H1 (cell line): ENCODE measurements around the gene ZNF764. TPM values are rescaled to one million over a fixed set of nuclear protein-coding genes. Genes with fewer than 3 reads are reported as not detected.

ENCODE experiments used
- CTCF ChIA-PET: fragments of 300-600 bp; sonication (Branson Sonifier 250); formaldehyde crosslinking; loops from one replicate; lab custom pipeline; 2021; ENCODE audit not compliant: partially characterized antibody; lab: Charles Lee
- POLR2A ChIA-PET: fragments of 300-600 bp; sonication (Branson Sonifier 250); formaldehyde crosslinking; loops from one replicate; lab custom pipeline; 2021; ENCODE audit warnings: inconsistent platforms; ENCODE audit not compliant: partially characterized antibody; lab: Charles Lee
- DNase-seq, 2 experiments: peaks; one replicate each; pipeline versions ENCODE4 v3.0.0 to v3.0.0-alpha.2; 2010 to 2022; ENCODE audit warnings: low spot score in 2 of 2, low read depth in 1 of 2, mixed read lengths in 1 of 2
- FAIRE-seq: peaks from 2 replicates; lab custom pipeline; 2011; peaks lifted over from hg19 to GRCh38; lab: Jason Lieb, UNC
- H2AFZ ChIP-seq: 2 replicates; pipeline ENCODE4 v1.8.1; 2012; ENCODE audit warnings: low read length, inconsistent platforms
- H2AK5ac ChIP-seq: 2 replicates; pipeline ENCODE4 v1.6.1; 2013; ENCODE audit warnings: low read depth, low read length
- H2BK120ac ChIP-seq: replicated peaks from 2 replicates; pipeline ENCODE3; 2013; ENCODE audit warnings: low read depth, low read length, inconsistent platforms
- H2BK12ac ChIP-seq: 2 replicates; pipeline ENCODE4 v1.6.1; 2013; ENCODE audit warnings: low read depth, low read length
- H2BK15ac ChIP-seq: 2 replicates; pipeline ENCODE4 v1.6.1; 2013; ENCODE audit warnings: low read length
- H2BK20ac ChIP-seq: 2 replicates; pipeline ENCODE4 v1.6.1; 2013; ENCODE audit warnings: low read length
- H2BK5ac ChIP-seq: 2 replicates; pipeline ENCODE4 v1.6.1; 2013; ENCODE audit warnings: low read depth, low read length
- H3K14ac ChIP-seq: 2 replicates; pipeline ENCODE4 v1.6.1; 2013; ENCODE audit warnings: inconsistent platforms; ENCODE audit not compliant: insufficient read length
- H3K18ac ChIP-seq: 2 replicates; pipeline ENCODE4 v1.6.1; 2013; ENCODE audit warnings: low read length; ENCODE audit errors: extremely low read depth
- H3K23ac ChIP-seq: 2 replicates; pipeline ENCODE4 v1.6.1; 2013; ENCODE audit warnings: inconsistent platforms; ENCODE audit not compliant: insufficient read length
- H3K23me2 ChIP-seq: 2 replicates; pipeline ENCODE4 v1.6.1; 2013; ENCODE audit warnings: low read depth, low read length
- H3K27ac ChIP-seq: 2 replicates; pipeline ENCODE4 v1.6.1; 2011; ENCODE audit warnings: low read depth, low read length, inconsistent platforms
- H3K27me3 ChIP-seq, 4 experiments: replicated peaks in 1 of 4; 1 replicate in 1 of 4; 2 replicates in 3 of 4; pipeline versions ENCODE4 v1.6.1 to v1.8.1; 2011 to 2013; ENCODE audit warnings: low read length in 3 of 4, mild to moderate bottlenecking in 3 of 4, inconsistent platforms in 2 of 4, mixed read lengths in 2 of 4, moderate library complexity in 1 of 4; ENCODE audit not compliant: control insufficient read depth in 3 of 4, insufficient read depth in 3 of 4; ENCODE audit errors: extremely low read depth in 1 of 4
- H3K36me3 ChIP-seq, 4 experiments: 2 replicates each; pipeline versions ENCODE4 v1.6.1 to v1.8.1; 2011 to 2013; ENCODE audit warnings: mild to moderate bottlenecking in 4 of 4, low read length in 3 of 4, moderate library complexity in 2 of 4, control low read depth in 1 of 4, inconsistent platforms in 1 of 4; ENCODE audit not compliant: insufficient read depth in 4 of 4, control insufficient read depth in 2 of 4
- H3K4ac ChIP-seq: replicated peaks from 2 replicates; pipeline ENCODE3; 2013; ENCODE audit warnings: low read length, low read depth, mixed read lengths, inconsistent platforms; ENCODE audit not compliant: insufficient read length
- H3K4me1 ChIP-seq, 4 experiments: replicated peaks in 1 of 4; 1 replicate in 1 of 4; 2 replicates in 3 of 4; pipeline versions ENCODE4 v1.6.1 to v1.8.1; 2011 to 2013; ENCODE audit warnings: low read length in 3 of 4, inconsistent platforms in 2 of 4, mixed read lengths in 1 of 4; ENCODE audit not compliant: insufficient read depth in 4 of 4, control insufficient read depth in 3 of 4
- H3K4me2 ChIP-seq, 2 experiments: 2 replicates each; pipeline versions ENCODE4 v1.6.1 to v1.8.1; 2011 to 2013; ENCODE audit warnings: low read depth in 2 of 2, low read length in 2 of 2, control low read depth in 1 of 2, inconsistent platforms in 1 of 2, mild to moderate bottlenecking in 1 of 2; ENCODE audit not compliant: insufficient read depth in 1 of 2
- H3K4me3 ChIP-seq, 4 experiments: fragments of 200-600, 300-600 bp in 1 of 4; sonication (generic), shearing (Covaris generic), sonication (Bioruptor Twin) in 1 of 4; 2 replicates each; pipeline versions ENCODE4 v1.5.1 to v1.8.1; 2011 to 2016; ENCODE audit warnings: low read length in 4 of 4, low read depth in 3 of 4, control low read depth in 2 of 4, inconsistent platforms in 2 of 4, mild to moderate bottlenecking in 2 of 4, mixed read lengths in 1 of 4, moderate library complexity in 1 of 4; ENCODE audit not compliant: insufficient read depth in 2 of 4; ENCODE audit errors: extremely low read depth in 1 of 4
- H3K56ac ChIP-seq: replicated peaks from 2 replicates; pipeline ENCODE3; 2013; ENCODE audit warnings: low read depth, mild to moderate bottlenecking, mixed read lengths, low read length, inconsistent platforms; ENCODE audit not compliant: insufficient read length
- H3K79me1 ChIP-seq: 2 replicates; pipeline ENCODE4 v1.6.1; 2013; ENCODE audit warnings: low read depth, low read length, control low read depth
- H3K79me2 ChIP-seq, 2 experiments: 2 replicates each; pipeline versions ENCODE4 v1.6.1 to v1.8.1; 2012 to 2013; ENCODE audit warnings: low read length in 2 of 2, mild to moderate bottlenecking in 2 of 2, inconsistent platforms in 1 of 2; ENCODE audit not compliant: insufficient read depth in 2 of 2, control insufficient read depth in 1 of 2
- H3K9ac ChIP-seq, 4 experiments: replicated peaks in 1 of 4; 1 replicate in 1 of 4; 2 replicates in 3 of 4; pipeline versions ENCODE4 v1.6.1 to v1.8.1; 2011 to 2013; ENCODE audit warnings: low read depth in 3 of 4, low read length in 3 of 4, control low read depth in 2 of 4, mild to moderate bottlenecking in 2 of 4, moderate library complexity in 2 of 4, inconsistent platforms in 1 of 4; ENCODE audit errors: extremely low read depth in 1 of 4
- H3K9me3 ChIP-seq, 2 experiments: 2 replicates each; pipeline versions ENCODE4 v1.6.1 to v1.8.1; 2012 to 2013; ENCODE audit warnings: mild to moderate bottlenecking in 2 of 2, moderate library complexity in 2 of 2, control low read depth in 1 of 2, inconsistent platforms in 1 of 2, low read depth in 1 of 2, low read length in 1 of 2, mixed read lengths in 1 of 2; ENCODE audit not compliant: insufficient read depth in 2 of 2
- H4K20me1 ChIP-seq, 2 experiments: replicated peaks in 1 of 2; 2 replicates each; pipeline versions ENCODE3 to v1.8.1; 2011 to 2013; ENCODE audit warnings: inconsistent platforms in 2 of 2, low read length in 2 of 2, mild to moderate bottlenecking in 1 of 2; ENCODE audit not compliant: insufficient read depth in 2 of 2, control insufficient read depth in 1 of 2
- H4K5ac ChIP-seq: 2 replicates; pipeline ENCODE4 v1.6.1; 2013; ENCODE audit warnings: low read length, low read depth, mixed read lengths, inconsistent platforms; ENCODE audit not compliant: insufficient read length
- H4K8ac ChIP-seq: 2 replicates; pipeline ENCODE4 v1.8.0; 2013; ENCODE audit warnings: mild to moderate bottlenecking, moderate library complexity, low read length, inconsistent platforms; ENCODE audit not compliant: insufficient read depth; ENCODE audit errors: extremely low read depth
- H4K91ac ChIP-seq: replicated peaks from 2 replicates; pipeline ENCODE3; 2013; ENCODE audit warnings: low read length, mixed read lengths, inconsistent platforms; ENCODE audit not compliant: insufficient read length
- ATF3 ChIP-seq: IDR thresholded peaks from 2 replicates; pipeline ENCODE4 v1.6.1; 2011; ENCODE audit warnings: low read depth, mild to moderate bottlenecking, low read length; ENCODE audit not compliant: insufficient read depth
- CBX5 ChIP-seq: fragments of 300-800, 300-1000 bp; sonication (generic); IDR thresholded peaks from 2 replicates; pipeline ENCODE4 v1.7.1; 2016; ENCODE audit warnings: antibody characterized with exemption, low read length, low read depth
- E2F6 ChIP-seq: IDR thresholded peaks from 2 replicates; pipeline ENCODE4 v1.6.1; 2012; ENCODE audit warnings: inconsistent platforms
- FOSL1 ChIP-seq: IDR thresholded peaks from 2 replicates; pipeline ENCODE4 v1.6.1; 2011; ENCODE audit warnings: mild to moderate bottlenecking, low read depth, low read length, moderate library complexity; ENCODE audit not compliant: insufficient read depth
- HDAC2 ChIP-seq, 2 experiments: fragments of 300-600 bp in 1 of 2; sonication (generic) in 1 of 2; IDR thresholded peaks; 2 replicates each; pipeline ENCODE4 v1.6.1; 2011 to 2012; ENCODE audit warnings: low read depth in 2 of 2, low read length in 2 of 2, mild to moderate bottlenecking in 2 of 2, moderate library complexity in 2 of 2, borderline replicate concordance in 1 of 2, inconsistent platforms in 1 of 2
- SP4 ChIP-seq: IDR thresholded peaks from 2 replicates; pipeline ENCODE4 v1.6.1; 2012; ENCODE audit warnings: low read length, inconsistent platforms
- SUZ12 ChIP-seq: fragments of 200-600 bp; sonication (generic); IDR thresholded peaks from 2 replicates; pipeline ENCODE4 v1.6.1; 2012; ENCODE audit warnings: mild to moderate bottlenecking, inconsistent platforms, low read length, moderate library complexity, mixed read lengths
- YY1 ChIP-seq: IDR thresholded peaks from 2 replicates; pipeline ENCODE4 v1.6.1; 2011; ENCODE audit warnings: low read depth, mild to moderate bottlenecking, low read length
- WGBS, 2 experiments: shearing (Covaris generic) in 1 of 2; methylation state at CpG; one replicate each; pipeline versions ENCODE4 v1.1.6 to v1.1.7; 2013 to 2015; ENCODE audit warnings: low lambda C conversion rate in 2 of 2, mixed read lengths in 2 of 2, inconsistent platforms in 1 of 2, low coverage in 1 of 2, missing lambda C conversion rate in 1 of 2; ENCODE audit not compliant: insufficient replicate concordance in 2 of 2, insufficient coverage in 1 of 2, insufficient read length in 1 of 2; ENCODE audit errors: extremely low coverage in 1 of 2, missing lambda C conversion rate in 1 of 2; 5-methylcytosine and 5-hydroxymethylcytosine counted together
- polyA plus RNA-seq, 7 experiments: library from polyadenylated mRNA; depleted of rRNA in 3 of 7; stranded (reverse) in 5 of 7; unstranded in 2 of 7; fragments of >200 nt in 5 of 7; fragments of 200-250 nt in 2 of 7; gene quantifications; 1 replicate in 5 of 7; 2 replicates in 1 of 7; 4 replicates in 1 of 7; pipeline versions ENCODE4 v1.2.1 to v1.2.3, GENCODE V29; 2011 to 2013; ENCODE audit warnings: missing spikeins in 2 of 7, mixed read lengths in 2 of 7
- total RNA-seq: library from RNA; stranded (reverse); fragmentation: NEBNext Ultra II Directional; extraction: Animal tissue kit (Norgen Biotek cat#: 25700); gene quantifications from 2 replicates; pipeline ENCODE4 v1.2.1, GENCODE V29; 2021
- TF ChIP-seq, protein P1 (sequence below): IDR thresholded peaks from 2 replicates; pipeline ENCODE4 v1.6.1; 2012; ENCODE audit warnings: inconsistent platforms
- TF ChIP-seq, protein P2 (sequence below): IDR thresholded peaks from 2 replicates; pipeline ENCODE4 v1.6.1; 2011; ENCODE audit warnings: low read length, improper control_type of control experiment

The ZNF764 gene
- total and polyA plus RNA-seq, 2 of the 8 experiments (the other 6 are each of a cell fraction or from before 2014, with no cell fraction given) = 5.7 to 7.7 TPM

DNA sequence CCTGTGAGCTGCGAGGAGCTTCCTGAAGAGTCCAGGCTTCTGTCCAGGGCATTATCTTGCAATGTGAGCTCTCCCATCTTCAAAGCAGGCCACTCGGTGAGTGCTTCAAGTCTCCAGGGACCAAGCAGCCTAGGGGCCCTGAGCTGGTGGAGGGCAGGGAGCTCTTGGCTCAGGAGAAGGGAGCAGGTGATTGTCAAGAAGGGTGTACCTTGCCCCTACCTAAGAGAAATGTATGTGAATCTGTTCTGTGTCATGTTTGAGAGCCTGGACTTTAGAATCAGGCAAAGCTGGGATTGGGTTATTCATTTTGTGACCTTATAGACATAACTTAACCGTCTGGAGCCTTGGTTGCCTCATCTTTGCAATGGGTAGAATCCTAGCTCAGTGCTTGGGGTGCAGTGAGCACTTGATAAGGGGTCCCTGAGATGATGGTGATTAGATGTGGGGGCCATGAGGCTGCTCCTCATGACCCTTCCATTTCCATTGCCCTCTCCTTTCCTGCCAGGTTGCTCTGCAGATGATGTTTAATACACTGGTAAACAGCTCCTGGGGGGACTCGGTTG, 47.7 kb downstream of the ZNF764 start:
- FAIRE-seq (no peak), DNase-seq (no peak)
- no peaks in the 10 kb centered on the region for H3K23me2 ChIP-seq
- H3K56ac ChIP-seq = no peak overlapping the region
- POLR2A ChIA-PET = interaction anchor here (0.5 to 1.6 kb wide), 4 partner anchors 15 to 190 kb away, joined by 3 to 6 read pairs (median 4); no protein-coding TSS in a partner anchor
- H3K27me3 ChIP-seq = no peaks in the 10 kb centered on the region; a peak in 1 of 7 replicates
- 91% methylated on average over 4 of the region's 4 CpGs; no CpG with 5 or more reads in 1 of the 2 experiments for WGBS, 2 experiments
- no peaks in the 10 kb centered on the region for H3K36me3 ChIP-seq
- H4K8ac ChIP-seq = no peak overlapping the region
- no peak overlapping the region for H2BK12ac ChIP-seq
- H3K79me1 ChIP-seq = no peaks in the 10 kb centered on the region
- no peak overlapping the region for H3K4ac ChIP-seq
- CTCF ChIA-PET = interaction anchor here (0.6 to 2.9 kb wide), 11 partner anchors 8 to 81 kb away, joined by 3 to 13 read pairs (median 3); partner anchors contain the start of genes DCTPP1 and ZNF785
- no peak overlapping the region for H2BK20ac ChIP-seq
- no peak overlapping the region for H3K4me2 ChIP-seq
- H2AK5ac ChIP-seq = no peak overlapping the region
- no peak overlapping the region for H4K91ac ChIP-seq
- no peak overlapping the region for H2BK15ac ChIP-seq
- H3K27ac ChIP-seq = no peak overlapping the region
- H3K14ac ChIP-seq = no peak overlapping the region
- no peak overlapping the region for H3K23ac ChIP-seq
- no peak overlapping the region for H3K18ac ChIP-seq
- no peaks in the 10 kb centered on the region for H4K20me1 ChIP-seq
- H3K79me2 ChIP-seq = no peaks in the 10 kb centered on the region
- H3K9me3 ChIP-seq = no peaks in the 10 kb centered on the region
- no peak overlapping the region for H2AFZ ChIP-seq
- no peaks in the 10 kb centered on the region for H3K4me1 ChIP-seq
- no peak overlapping the region for H2BK120ac ChIP-seq
- no peak overlapping the region for H2BK5ac ChIP-seq
- no peak overlapping the region for H3K4me3 ChIP-seq
- H4K5ac ChIP-seq = no peak overlapping the region
- H3K9ac ChIP-seq = no peak overlapping the region
- TF ChIP-seq, protein P1, sequence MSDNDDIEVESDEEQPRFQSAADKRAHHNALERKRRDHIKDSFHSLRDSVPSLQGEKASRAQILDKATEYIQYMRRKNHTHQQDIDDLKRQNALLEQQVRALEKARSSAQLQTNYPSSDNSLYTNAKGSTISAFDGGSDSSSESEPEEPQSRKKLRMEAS = no peak
- TF ChIP-seq SP4 = no peak
- TF ChIP-seq YY1 = no peak
- no peak for TF ChIP-seq HDAC2 (IDR thresholded peaks at IDR 0.05; ENCODE audit: borderline replicate concordance in 1 of 2, low read depth in 2 of 2, low read length in 2 of 2)
- no peak for TF ChIP-seq ATF3
- no peak for TF ChIP-seq CBX5
- TF ChIP-seq SUZ12 = no peak
- TF ChIP-seq E2F6 = no peak
- TF ChIP-seq, protein P2, sequence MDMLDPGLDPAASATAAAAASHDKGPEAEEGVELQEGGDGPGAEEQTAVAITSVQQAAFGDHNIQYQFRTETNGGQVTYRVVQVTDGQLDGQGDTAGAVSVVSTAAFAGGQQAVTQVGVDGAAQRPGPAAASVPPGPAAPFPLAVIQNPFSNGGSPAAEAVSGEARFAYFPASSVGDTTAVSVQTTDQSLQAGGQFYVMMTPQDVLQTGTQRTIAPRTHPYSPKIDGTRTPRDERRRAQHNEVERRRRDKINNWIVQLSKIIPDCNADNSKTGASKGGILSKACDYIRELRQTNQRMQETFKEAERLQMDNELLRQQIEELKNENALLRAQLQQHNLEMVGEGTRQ = no peak; the same call in 1 of the 2 replicates
- no peak for TF ChIP-seq FOSL1
